Measurements from ENCODE around the gene KSR2.
"Not testable (repeated sequence)": the region's sequence is repeated elsewhere in the genome, so short reads cannot be mapped to it uniquely, and the experiment has no call there.

Gene KSR2

DNA sequence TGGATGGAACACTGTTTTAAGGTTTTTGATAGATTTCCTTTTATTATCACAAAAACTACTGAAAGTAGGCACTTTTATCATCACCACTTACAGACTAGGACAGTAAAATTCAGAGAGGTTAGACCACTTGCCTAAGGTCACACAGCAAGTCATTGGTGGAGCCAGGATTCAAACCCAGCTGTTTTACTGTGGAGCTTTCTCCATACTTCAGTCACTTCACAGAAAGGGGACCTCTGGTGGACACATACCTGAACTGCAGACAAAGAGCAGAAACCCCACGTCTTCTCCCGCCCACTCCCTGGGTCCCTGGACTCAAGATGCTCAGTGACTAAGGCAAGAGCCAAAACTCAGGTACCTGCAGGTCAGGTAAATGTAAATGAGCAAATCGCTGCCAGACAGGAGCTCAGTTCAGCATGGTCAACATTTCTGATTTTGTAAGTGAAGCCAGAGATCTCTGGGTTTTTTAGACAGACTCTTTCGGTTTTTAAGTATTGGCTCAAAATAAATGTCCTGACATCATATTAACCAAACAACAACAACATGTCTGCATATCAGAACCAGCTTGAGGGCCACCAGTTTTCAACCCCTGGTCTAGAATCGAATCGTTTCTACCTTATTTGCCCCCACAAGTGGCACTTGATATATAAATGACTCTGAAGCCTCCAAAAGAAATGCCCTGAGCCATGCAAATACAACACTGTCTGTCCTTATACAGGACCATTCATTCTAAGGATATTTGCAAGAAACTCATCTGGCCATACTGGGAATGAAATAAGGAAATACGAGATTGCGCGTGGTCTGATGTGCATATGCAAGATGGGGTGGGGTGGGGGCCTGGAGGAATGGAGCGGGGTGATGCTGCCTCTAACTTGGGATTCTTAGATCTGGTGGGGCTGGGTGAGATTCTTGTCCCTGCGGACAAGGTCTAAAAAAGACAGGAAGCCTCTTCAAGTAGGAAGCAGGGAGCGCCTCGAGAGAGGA, 110.9 kb downstream of the KSR2 start:
- Histone ChIP-seq H3K36me3 (ENCODE audit: control insufficient read depth, low read length) (no peaks in the 10 kb centered on the region), H3K4me3 (ENCODE audit: low read length) (no peak overlapping the region), H3K79me2 (ENCODE audit: control insufficient read depth, low read length) (no peaks in the 10 kb centered on the region), H4K20me1 (ENCODE audit: control insufficient read depth, insufficient read depth, low read depth, low read length) (no peaks in the 10 kb centered on the region), H3K27ac (ENCODE audit: low read depth, low read length) (no peak overlapping the region), H3K4me2 (ENCODE audit: low read length) (no peak overlapping the region), H3K9me2 (replicated peaks; ENCODE audit: control insufficient read depth, low read length) (no peaks in the 10 kb centered on the region), H3K27me3 (ENCODE audit: control insufficient read depth, low read length) (no peaks in the 10 kb centered on the region), H3F3A (ENCODE audit: control insufficient read depth, insufficient read depth) (no peaks in the 10 kb centered on the region), H3K9me3 (ENCODE audit: control insufficient read depth, insufficient read depth, low read length) (no peaks in the 10 kb centered on the region), H3K4me1 (ENCODE audit: control insufficient read depth, low read length) (no peaks in the 10 kb centered on the region)
- TF ChIP-seq, protein P1, sequence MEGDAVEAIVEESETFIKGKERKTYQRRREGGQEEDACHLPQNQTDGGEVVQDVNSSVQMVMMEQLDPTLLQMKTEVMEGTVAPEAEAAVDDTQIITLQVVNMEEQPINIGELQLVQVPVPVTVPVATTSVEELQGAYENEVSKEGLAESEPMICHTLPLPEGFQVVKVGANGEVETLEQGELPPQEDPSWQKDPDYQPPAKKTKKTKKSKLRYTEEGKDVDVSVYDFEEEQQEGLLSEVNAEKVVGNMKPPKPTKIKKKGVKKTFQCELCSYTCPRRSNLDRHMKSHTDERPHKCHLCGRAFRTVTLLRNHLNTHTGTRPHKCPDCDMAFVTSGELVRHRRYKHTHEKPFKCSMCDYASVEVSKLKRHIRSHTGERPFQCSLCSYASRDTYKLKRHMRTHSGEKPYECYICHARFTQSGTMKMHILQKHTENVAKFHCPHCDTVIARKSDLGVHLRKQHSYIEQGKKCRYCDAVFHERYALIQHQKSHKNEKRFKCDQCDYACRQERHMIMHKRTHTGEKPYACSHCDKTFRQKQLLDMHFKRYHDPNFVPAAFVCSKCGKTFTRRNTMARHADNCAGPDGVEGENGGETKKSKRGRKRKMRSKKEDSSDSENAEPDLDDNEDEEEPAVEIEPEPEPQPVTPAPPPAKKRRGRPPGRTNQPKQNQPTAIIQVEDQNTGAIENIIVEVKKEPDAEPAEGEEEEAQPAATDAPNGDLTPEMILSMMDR (IDR thresholded peaks at IDR 0.05; ENCODE audit: low read depth, low read length, poor library complexity, severe bottlenecking), result peak; percentile 69
- TF ChIP-seq EZH2phosphoT487 (IDR thresholded peaks at IDR 0.05; ENCODE audit: borderline replicate concordance, low read length), result no peak

DNA sequence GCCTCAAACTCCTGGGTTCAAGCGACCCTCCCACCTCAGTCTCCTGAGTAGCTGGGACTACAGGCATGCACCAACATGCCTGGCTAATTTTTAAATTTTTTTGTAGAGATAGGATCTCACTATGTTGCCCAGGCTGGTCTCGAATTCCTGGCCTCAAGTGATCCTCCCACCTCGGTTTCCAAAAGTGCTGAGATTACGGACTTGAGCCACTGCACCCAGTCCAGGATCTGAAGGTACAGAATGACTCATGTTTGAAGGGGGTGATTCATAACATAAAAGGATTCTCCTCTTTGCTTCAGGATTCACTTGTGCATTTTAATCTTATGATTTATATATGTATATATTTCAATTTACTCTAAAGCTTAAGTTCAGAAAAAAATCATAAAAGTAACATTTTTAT, 111.7 kb downstream of the KSR2 start:
- H3K9me3 ChIP-seq (ENCODE audit: control insufficient read depth, insufficient read depth, low read length); H3K27ac ChIP-seq (ENCODE audit: low read depth, low read length): not testable (repeated sequence)

DNA sequence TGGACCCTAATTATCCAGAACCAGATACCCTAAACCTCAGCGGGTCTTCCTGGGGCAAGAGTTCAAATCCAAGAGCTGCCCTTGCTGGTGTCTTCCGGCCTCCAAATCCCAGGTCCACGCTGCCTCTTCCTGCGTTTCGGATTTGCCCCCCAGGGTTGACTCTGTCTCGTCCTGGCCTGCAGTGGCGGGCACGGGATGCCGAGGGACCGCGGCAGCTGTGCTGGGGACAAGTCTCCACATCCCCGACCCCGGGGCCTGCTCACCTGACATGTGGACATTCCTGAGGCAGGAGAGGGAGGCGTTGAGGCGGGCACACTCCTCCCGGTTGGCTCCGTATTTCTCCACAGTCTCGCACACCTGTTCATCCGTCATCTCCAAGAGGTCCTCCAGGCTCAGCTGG, 113.6 kb downstream of the KSR2 start:
- H3F3A ChIP-seq (ENCODE audit: control insufficient read depth, insufficient read depth), result no peaks in the 10 kb centered on the region
- H3K27me3 ChIP-seq (ENCODE audit: control insufficient read depth, low read length), result no peaks in the 10 kb centered on the region
- H3K4me2 ChIP-seq (ENCODE audit: low read length), result no peak overlapping the region
- H4K20me1 ChIP-seq (ENCODE audit: control insufficient read depth, insufficient read depth, low read depth, low read length), result no peaks in the 10 kb centered on the region
- H3K27ac ChIP-seq (ENCODE audit: low read depth, low read length), result no peak overlapping the region
- H3K9me2 ChIP-seq (replicated peaks; ENCODE audit: control insufficient read depth, low read length), result no peaks in the 10 kb centered on the region
- no peaks in the 10 kb centered on the region for H3K9me3 ChIP-seq (ENCODE audit: control insufficient read depth, insufficient read depth, low read length)
- no peak overlapping the region for H3K4me3 ChIP-seq (ENCODE audit: low read length)
- H3K79me2 ChIP-seq (ENCODE audit: control insufficient read depth, low read length), result no peaks in the 10 kb centered on the region
- TF ChIP-seq, protein P1 (IDR thresholded peaks at IDR 0.05; ENCODE audit: low read depth, low read length, poor library complexity, severe bottlenecking), result no peak
- TF ChIP-seq EZH2phosphoT487 (IDR thresholded peaks at IDR 0.05; ENCODE audit: borderline replicate concordance, low read length), result no peak
- no peaks in the 10 kb centered on the region for H3K4me1 ChIP-seq (ENCODE audit: control insufficient read depth, low read length)
- no peaks in the 10 kb centered on the region for H3K36me3 ChIP-seq (ENCODE audit: control insufficient read depth, low read length)

More for the DNA sequence above, 111.7 kb downstream of the KSR2 start:
- not testable (repeated sequence) for H3K4me2 ChIP-seq (ENCODE audit: low read length); H3K36me3 ChIP-seq (ENCODE audit: control insufficient read depth, low read length); H3K9me2 ChIP-seq (replicated peaks; ENCODE audit: control insufficient read depth, low read length); H4K20me1 ChIP-seq (ENCODE audit: control insufficient read depth, insufficient read depth, low read depth, low read length); H3K4me1 ChIP-seq (ENCODE audit: control insufficient read depth, low read length); H3K4me3 ChIP-seq (ENCODE audit: low read length); H3K27me3 ChIP-seq (ENCODE audit: control insufficient read depth, low read length); H3F3A ChIP-seq (ENCODE audit: control insufficient read depth, insufficient read depth); H3K79me2 ChIP-seq (ENCODE audit: control insufficient read depth, low read length)

DNA sequence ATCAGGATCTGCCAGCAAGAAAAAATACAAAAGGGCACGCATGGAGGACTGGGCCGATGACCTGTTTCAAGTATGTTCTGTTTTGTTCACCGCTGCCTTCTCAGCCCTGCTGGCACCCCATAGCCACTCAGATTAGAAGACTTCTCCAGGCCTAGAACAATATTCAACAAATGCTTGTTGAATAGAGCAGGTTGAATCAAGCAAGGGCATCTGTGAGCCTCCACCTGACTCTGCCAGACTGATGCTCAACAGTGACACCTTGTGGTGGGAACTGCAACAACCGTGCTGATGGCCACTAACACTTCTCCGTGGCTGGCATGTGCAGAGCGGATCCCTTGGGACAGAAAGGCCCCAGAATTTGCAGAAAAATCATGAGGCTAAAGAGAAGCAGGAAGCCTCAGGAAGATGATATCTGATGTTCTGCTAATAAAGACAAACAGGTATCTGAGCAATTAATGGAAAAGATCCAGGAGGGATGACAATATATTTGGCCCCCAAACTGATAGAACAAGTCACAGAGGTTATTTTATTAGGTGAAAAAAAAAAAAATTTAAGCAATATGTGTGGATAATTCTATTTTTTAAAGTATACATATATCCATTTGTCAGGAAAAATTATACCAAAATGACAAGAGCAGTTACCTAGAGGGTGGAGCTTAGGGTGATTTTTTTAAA, 114.3 kb downstream of the KSR2 start:
- Histone ChIP-seq H3K27me3 (ENCODE audit: control insufficient read depth, low read length) (no peaks in the 10 kb centered on the region), H3K4me1 (ENCODE audit: control insufficient read depth, low read length) (no peaks in the 10 kb centered on the region), H3K27ac (ENCODE audit: low read depth, low read length) (no peak overlapping the region), H3K4me3 (ENCODE audit: low read length) (no peak overlapping the region), H3F3A (ENCODE audit: control insufficient read depth, insufficient read depth) (no peaks in the 10 kb centered on the region), H3K9me3 (ENCODE audit: control insufficient read depth, insufficient read depth, low read length) (no peaks in the 10 kb centered on the region), H4K20me1 (ENCODE audit: control insufficient read depth, insufficient read depth, low read depth, low read length) (no peaks in the 10 kb centered on the region), H3K9me2 (replicated peaks; ENCODE audit: control insufficient read depth, low read length) (no peaks in the 10 kb centered on the region), H3K79me2 (ENCODE audit: control insufficient read depth, low read length) (no peaks in the 10 kb centered on the region), H3K4me2 (ENCODE audit: low read length) (no peak overlapping the region), H3K36me3 (ENCODE audit: control insufficient read depth, low read length) (no peaks in the 10 kb centered on the region)
- TF ChIP-seq, protein P1 (IDR thresholded peaks at IDR 0.05; ENCODE audit: low read depth, low read length, poor library complexity, severe bottlenecking), result peak; percentile 88
- TF ChIP-seq EZH2phosphoT487 (IDR thresholded peaks at IDR 0.05; ENCODE audit: borderline replicate concordance, low read length), result no peak
